ENCODE measurements around the gene EPB41L3. TPM values are rescaled to one million over a fixed set of nuclear protein-coding genes. Genes with fewer than 3 reads are reported as not detected.
"Not testable (repeated sequence)": the region's sequence is repeated elsewhere in the genome, so short reads cannot be mapped to it uniquely, and the experiment has no call there.

The EPB41L3 gene
- total RNA-seq, 4 donors from 2014 or later: 9.6 to 37.0 (median 13.5) TPM

DNA sequence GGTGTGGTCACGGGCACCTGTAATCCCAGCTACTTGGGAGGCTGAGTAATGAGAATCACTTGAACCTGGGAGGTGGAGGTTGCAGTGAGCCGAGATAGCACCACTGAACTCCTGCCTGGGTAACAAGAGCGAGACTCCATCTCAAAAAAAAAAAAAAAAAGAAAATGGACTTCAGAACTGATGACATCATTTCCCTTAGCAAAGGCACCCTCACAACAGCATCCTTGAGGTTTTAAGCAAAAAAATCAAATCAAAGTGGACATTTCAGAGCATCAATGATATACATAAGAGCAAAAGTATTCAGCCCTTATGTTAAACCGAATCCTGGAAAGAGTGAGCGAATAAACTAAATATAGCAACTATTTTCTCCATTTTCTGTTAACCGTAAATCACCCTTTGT, 45.3 kb downstream of the EPB41L3 start:
- Histone ChIP-seq H3K9me3 (no peaks in the 10 kb centered on the region), H3K27ac (no peak overlapping the region), H3K4me3 (no peak overlapping the region), H3K36me3 (no peaks in the 10 kb centered on the region), H3K27me3 (no peaks in the 10 kb centered on the region), H3K4me1 (peaks cover 3% of the 10 kb centered on the region)
- DNase-seq (ENCODE audit: low spot score in 2 of 2): no peak
- 86% methylated on average over 6 of the region's 6 CpGs for WGBS
- TF ChIP-seq, protein P1, sequence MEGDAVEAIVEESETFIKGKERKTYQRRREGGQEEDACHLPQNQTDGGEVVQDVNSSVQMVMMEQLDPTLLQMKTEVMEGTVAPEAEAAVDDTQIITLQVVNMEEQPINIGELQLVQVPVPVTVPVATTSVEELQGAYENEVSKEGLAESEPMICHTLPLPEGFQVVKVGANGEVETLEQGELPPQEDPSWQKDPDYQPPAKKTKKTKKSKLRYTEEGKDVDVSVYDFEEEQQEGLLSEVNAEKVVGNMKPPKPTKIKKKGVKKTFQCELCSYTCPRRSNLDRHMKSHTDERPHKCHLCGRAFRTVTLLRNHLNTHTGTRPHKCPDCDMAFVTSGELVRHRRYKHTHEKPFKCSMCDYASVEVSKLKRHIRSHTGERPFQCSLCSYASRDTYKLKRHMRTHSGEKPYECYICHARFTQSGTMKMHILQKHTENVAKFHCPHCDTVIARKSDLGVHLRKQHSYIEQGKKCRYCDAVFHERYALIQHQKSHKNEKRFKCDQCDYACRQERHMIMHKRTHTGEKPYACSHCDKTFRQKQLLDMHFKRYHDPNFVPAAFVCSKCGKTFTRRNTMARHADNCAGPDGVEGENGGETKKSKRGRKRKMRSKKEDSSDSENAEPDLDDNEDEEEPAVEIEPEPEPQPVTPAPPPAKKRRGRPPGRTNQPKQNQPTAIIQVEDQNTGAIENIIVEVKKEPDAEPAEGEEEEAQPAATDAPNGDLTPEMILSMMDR (IDR thresholded peaks at IDR 0.05): no peak
- TF ChIP-seq POLR2A (IDR thresholded peaks at IDR 0.05) (no peak), POLR2AphosphoS5 (IDR thresholded peaks at IDR 0.05) (no peak), EP300 (IDR thresholded peaks at IDR 0.05) (no peak)

DNA sequence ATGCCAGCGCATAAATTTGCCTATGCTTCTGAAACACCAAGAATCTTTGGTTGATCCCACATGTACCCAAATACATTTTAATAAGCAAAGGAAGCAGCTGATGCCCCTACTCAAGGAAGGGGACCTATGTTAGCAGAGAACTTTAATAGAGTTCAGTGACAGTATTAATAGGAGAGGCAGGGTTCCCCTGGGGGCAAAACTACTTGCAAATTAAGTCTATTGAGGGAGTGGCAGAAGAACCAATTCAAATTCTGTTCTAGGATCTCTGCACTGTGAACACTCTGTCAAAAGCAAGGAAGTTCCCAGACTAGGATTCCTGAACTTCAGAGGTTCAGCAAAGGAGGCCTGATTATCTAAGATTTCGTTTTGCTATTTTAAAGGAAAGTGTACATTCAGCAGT, 47.5 kb downstream of the EPB41L3 start:
- WGBS: 77% methylated on average over 2 of the region's 2 CpGs
- no peak for DNase-seq (ENCODE audit: low spot score in 2 of 2)
- Histone ChIP-seq H3K27me3 (no peaks in the 10 kb centered on the region), H3K9me3 (no peaks in the 10 kb centered on the region), H3K4me1 (peaks cover 3% of the 10 kb centered on the region), H3K27ac (no peak overlapping the region), H3K4me3 (no peak overlapping the region), H3K36me3 (no peaks in the 10 kb centered on the region)
- no peak for TF ChIP-seq EP300 (IDR thresholded peaks at IDR 0.05)
- no peak for TF ChIP-seq POLR2A (IDR thresholded peaks at IDR 0.05)
- TF ChIP-seq, protein P1 (IDR thresholded peaks at IDR 0.05): no peak
- TF ChIP-seq POLR2AphosphoS5 (IDR thresholded peaks at IDR 0.05): no peak

DNA sequence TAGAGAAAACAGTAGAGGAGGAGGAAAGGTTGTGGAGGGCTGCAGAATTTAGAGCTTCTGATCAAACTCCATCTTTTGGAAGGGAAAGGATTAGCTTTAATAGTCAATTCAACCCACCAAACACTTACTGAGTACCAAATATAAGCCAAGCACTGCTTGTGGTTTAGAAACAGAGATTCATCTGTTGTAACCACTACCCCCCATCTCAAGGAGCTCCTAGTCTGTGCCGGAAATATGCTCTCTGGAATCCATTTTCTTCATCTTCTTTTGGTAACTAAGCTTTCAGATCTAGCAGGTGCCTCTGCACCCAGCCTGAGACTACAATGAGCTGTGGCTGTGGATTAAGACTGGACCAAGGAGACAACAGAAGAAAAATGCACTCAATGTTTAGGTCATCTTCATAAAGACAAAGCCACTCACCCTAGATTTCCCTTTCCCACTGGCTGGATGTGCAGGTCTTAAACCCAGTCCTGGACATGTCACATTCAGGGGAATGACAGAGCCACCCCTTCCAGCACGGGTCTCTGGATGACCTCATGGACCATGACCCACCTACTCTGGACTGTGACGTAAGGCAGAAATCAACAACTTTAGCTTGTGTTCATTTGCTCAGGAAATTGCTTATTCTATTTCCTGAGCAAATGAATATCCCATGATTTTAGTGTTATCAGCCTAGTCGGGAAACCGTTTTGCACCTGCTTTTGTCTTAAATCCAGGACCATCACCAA, 52.9 kb downstream of the EPB41L3 start:
- no peak for DNase-seq (ENCODE audit: low spot score in 2 of 2)
- TF ChIP-seq, protein P1 (IDR thresholded peaks at IDR 0.05): no peak
- TF ChIP-seq EP300 (IDR thresholded peaks at IDR 0.05) (no peak), POLR2AphosphoS5 (IDR thresholded peaks at IDR 0.05) (no peak), POLR2A (IDR thresholded peaks at IDR 0.05) (no peak)
- H3K4me1 ChIP-seq: no peaks in the 10 kb centered on the region
- H3K27me3 ChIP-seq: no peaks in the 10 kb centered on the region
- peaks cover 4% of the 10 kb centered on the region for H3K9me3 ChIP-seq
- H3K27ac ChIP-seq: no peak overlapping the region
- whole genome bisulfite sequencing: 92% methylated on average over 5 of the region's 5 CpGs
- no peaks in the 10 kb centered on the region for H3K36me3 ChIP-seq
- no peak overlapping the region for H3K4me3 ChIP-seq

DNA sequence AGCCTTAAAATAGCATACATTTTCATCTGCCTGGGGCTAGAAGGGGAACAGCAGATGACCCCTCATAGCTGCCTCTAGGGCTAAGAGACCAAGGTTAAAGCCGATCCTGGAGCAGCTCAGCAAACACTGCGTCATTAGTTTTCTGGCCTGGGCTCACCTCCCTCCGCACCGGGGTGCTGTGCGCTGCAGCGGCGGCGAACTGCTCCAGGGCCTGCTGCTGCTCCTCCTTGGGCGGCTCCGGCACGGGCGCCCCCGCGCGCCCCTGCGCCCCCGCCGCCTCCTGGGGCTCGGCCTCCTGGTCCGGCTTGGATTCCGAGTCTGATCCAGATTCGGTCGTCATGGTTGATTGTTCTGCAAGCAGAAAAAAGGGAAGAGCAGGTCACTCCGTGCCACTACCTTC, 55.0 kb downstream of the EPB41L3 start:
- Histone ChIP-seq H3K4me3 (no peak overlapping the region), H3K4me1 (no peaks in the 10 kb centered on the region), H3K9me3 (peaks cover 8% of the 10 kb centered on the region), H3K27me3 (no peaks in the 10 kb centered on the region), H3K27ac (no peak overlapping the region), H3K36me3 (no peaks in the 10 kb centered on the region)
- WGBS: 41% methylated on average over 22 of the region's 24 CpGs
- DNase-seq (ENCODE audit: low spot score in 2 of 2): no peak
- TF ChIP-seq POLR2A (IDR thresholded peaks at IDR 0.05): no peak
- no peak for TF ChIP-seq EP300 (IDR thresholded peaks at IDR 0.05)
- no peak for TF ChIP-seq POLR2AphosphoS5 (IDR thresholded peaks at IDR 0.05)
- TF ChIP-seq, protein P1 (IDR thresholded peaks at IDR 0.05): no peak

DNA sequence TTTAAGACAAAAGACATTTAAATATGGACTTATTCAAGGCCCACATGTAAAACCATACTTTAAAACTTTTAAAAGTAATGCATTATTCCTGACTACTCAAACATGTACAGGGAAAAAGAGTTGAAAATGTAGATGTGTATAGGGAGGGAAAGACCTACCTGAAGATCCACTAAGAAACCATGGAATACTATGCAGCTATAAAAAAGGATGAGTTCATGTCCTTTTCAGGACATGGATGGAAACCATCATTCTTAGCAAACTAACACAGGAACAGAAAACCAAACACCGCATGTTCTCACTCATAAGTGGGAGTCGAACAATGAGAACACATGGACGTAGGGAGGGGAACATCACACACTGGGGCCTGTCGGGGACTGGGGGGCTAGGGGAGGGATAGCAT, 55.8 kb downstream of the EPB41L3 start:
- DNase-seq (ENCODE audit: low spot score in 2 of 2); H3K9me3 ChIP-seq: not testable (repeated sequence)
- 94% methylated on average over 4 of the region's 4 CpGs for WGBS

DNA sequence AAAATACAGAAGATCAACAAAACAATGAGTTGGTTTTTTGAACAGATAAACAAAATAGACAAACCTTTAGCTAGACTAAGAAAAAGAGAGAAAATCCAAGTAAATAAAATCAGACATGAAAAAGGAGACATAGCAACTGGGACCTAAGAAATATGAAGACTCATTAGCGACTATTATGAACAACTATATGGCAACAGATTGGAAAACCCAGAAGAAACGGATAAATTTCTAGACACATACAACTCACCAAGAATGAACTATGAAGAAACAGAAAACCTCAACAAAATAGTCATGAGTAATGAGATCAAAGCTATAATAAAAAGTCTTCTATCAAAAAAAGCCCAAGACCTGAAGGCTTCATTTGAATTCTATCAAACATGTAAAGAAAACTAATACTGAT, 59.3 kb downstream of the EPB41L3 start:
- 100% methylated on average over 2 of the region's 2 CpGs for WGBS
- no peaks in the 10 kb centered on the region for H3K36me3 ChIP-seq
- peaks cover 8% of the 10 kb centered on the region for H3K9me3 ChIP-seq
- no peak for TF ChIP-seq POLR2A (IDR thresholded peaks at IDR 0.05)
- TF ChIP-seq, protein P1 (IDR thresholded peaks at IDR 0.05): no peak
- TF ChIP-seq EP300 (IDR thresholded peaks at IDR 0.05): no peak
- no peak for TF ChIP-seq POLR2AphosphoS5 (IDR thresholded peaks at IDR 0.05)
- H3K27me3 ChIP-seq: no peaks in the 10 kb centered on the region
- no peak overlapping the region for H3K4me3 ChIP-seq
- H3K4me1 ChIP-seq: no peaks in the 10 kb centered on the region
- no peak overlapping the region for H3K27ac ChIP-seq
- DNase-seq (ENCODE audit: low spot score in 2 of 2): no peak

More for the DNA sequence above, 55.8 kb downstream of the EPB41L3 start:
- not testable (repeated sequence) for H3K36me3 ChIP-seq, H3K27ac ChIP-seq, H3K4me3 ChIP-seq, H3K27me3 ChIP-seq, H3K4me1 ChIP-seq

Data from suprapubic skin (tissue), 4 donors.